ENCODE measurements around the gene DUSP2.

GRCh38 chr2:96181529-96181928 lies 36.3 kb upstream of the DUSP2 start:
- TF ChIP-seq CTCF (IDR thresholded peaks at IDR 0.05): no peak
- no peak for TF ChIP-seq EP300 (IDR thresholded peaks at IDR 0.05)
- no peak for TF ChIP-seq POLR2A (IDR thresholded peaks at IDR 0.05)
